Sigmoid colon (tissue), 7 donors: ENCODE results near the gene EPHA4. TPM values are rescaled to one million over a fixed set of nuclear protein-coding genes. Genes with fewer than 3 reads are reported as not detected.

Experiments
- DNase-seq: peaks from one replicate; pipeline ENCODE4 v3.0.0-alpha.2; 2019
- H3K27ac ChIP-seq, 4 donors: fragments of 200-600 bp; sonication (generic); one replicate each; pipeline ENCODE4 v1.5.1; 2016 to 2019; ENCODE audit warnings: mild to moderate bottlenecking in 1 of 4
- H3K27me3 ChIP-seq, 3 donors: fragments of 200-600 bp; sonication (generic); one replicate each; pipeline ENCODE4 v1.5.1; 2019; ENCODE audit warnings: mild to moderate bottlenecking in 1 of 3
- H3K36me3 ChIP-seq, 4 donors: fragments of 200-600 bp; sonication (generic); one replicate each; pipeline ENCODE4 v1.5.1; 2016 to 2019
- H3K4me1 ChIP-seq, 4 donors: fragments of 200-600 bp; sonication (generic); one replicate each; pipeline ENCODE4 v1.5.1; 2017 to 2019
- H3K4me3 ChIP-seq, 4 donors: fragments of 200-600 bp; sonication (generic); one replicate each; pipeline ENCODE4 v1.5.1; 2017 to 2019; ENCODE audit warnings: mild to moderate bottlenecking in 2 of 4, moderate library complexity in 1 of 4
- H3K9me3 ChIP-seq, 4 donors: fragments of 200-600 bp in 3 of 4; sonication (generic) in 3 of 4; one replicate each; pipeline versions ENCODE4 v1.5.1 to v1.6.1; 2013 to 2019
- EP300 ChIP-seq, 4 donors: sonication (generic); formaldehyde crosslinking; IDR thresholded peaks; one replicate each; pipeline ENCODE4 v1.6.1; 2017; ENCODE audit warnings: antibody characterized with exemption in 4 of 4
- POLR2A ChIP-seq, 2 donors: fragments of 450-650 bp; IDR thresholded peaks; one replicate each; pipeline ENCODE4 v1.6.1; 2016; ENCODE audit warnings: antibody characterized with exemption in 2 of 2, mild to moderate bottlenecking in 2 of 2, moderate library complexity in 2 of 2
- POLR2AphosphoS5 ChIP-seq, 4 donors: sonication (generic); formaldehyde crosslinking; IDR thresholded peaks; one replicate each; pipeline ENCODE4 v1.6.1; 2017; ENCODE audit warnings: antibody characterized with exemption in 4 of 4
- WGBS, 2 donors: extraction: QIAGEN DNeasy Blood & Tissue Kit; methylation state at CpG; one replicate each; pipeline ENCODE4 v1.1.7; 2013; 5-methylcytosine and 5-hydroxymethylcytosine counted together
- intact Hi-C: fragments of 100-400 bp; cut with DNase I; formaldehyde crosslinking; loops from one replicate; pipeline ENCODE4 v1.15.1; 2023
- polyA plus RNA-seq, 3 donors: library from polyadenylated mRNA; stranded (reverse); fragments of 200-250 nt; gene quantifications; one replicate each; pipeline ENCODE4 v1.2.3, GENCODE V29; 2013
- total RNA-seq, 4 donors: library from RNA; depleted of rRNA; stranded (reverse); fragments of >200 nt; gene quantifications; one replicate each; pipeline ENCODE4 v1.1.0, GENCODE V29; 2016
- TF ChIP-seq, protein P1 (sequence below), 4 experiments: fragments of 450-650 bp in 3 of 4; fragments of 200-600 bp in 1 of 4; IDR thresholded peaks; one replicate each; pipeline ENCODE4 v1.5.1; 2016 to 2019; ENCODE audit warnings: antibody characterized with exemption in 4 of 4, mild to moderate bottlenecking in 3 of 4, moderate library complexity in 2 of 4
- donor health status: healthy with polysubstance abuse.
- donor health status: Bipolar disorder and iron deficiency.
- donor health status: healthy.

The EPHA4 gene
- total and polyA plus RNA-seq, 7 donors: 1.2 to 50.7 (median 26.9) TPM

DNA sequence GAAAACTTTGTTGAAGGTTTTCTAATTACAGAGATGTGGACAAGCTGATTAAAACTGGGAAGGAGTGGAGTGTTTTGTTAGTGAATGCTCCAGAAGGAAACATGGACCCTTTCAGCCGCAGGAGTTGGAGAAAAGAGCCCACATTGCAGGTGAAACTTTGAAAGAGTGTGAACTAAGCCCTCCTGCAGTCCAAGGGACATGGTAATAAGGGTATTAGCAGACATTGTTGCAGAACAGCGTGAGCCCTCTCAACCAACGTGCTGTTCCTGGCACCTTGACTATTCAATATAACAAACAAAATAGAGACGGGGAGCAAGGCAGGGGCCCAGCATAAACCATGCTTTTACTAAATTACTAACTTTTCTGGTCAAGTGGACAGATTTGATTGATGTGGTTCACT, 122.7 kb downstream of the EPHA4 start:
- peaks cover 0 to 9% (median 7%) of the 10 kb centered on the region in 4 donors for H3K4me1 ChIP-seq
- no peaks in the 10 kb centered on the region for H3K9me3 ChIP-seq
- no peak overlapping the region for H3K27ac ChIP-seq
- 95 to 97% methylated on average over 4 of the region's 4 CpGs for WGBS, 2 donors
- peaks cover 0 to 11% (median 4%) of the 10 kb centered on the region in 4 donors for H3K36me3 ChIP-seq
- H3K4me3 ChIP-seq: no peak overlapping the region
- no peak for TF ChIP-seq POLR2A (IDR thresholded peaks at IDR 0.05)
- no peak for TF ChIP-seq POLR2AphosphoS5 (IDR thresholded peaks at IDR 0.05)
- TF ChIP-seq, protein P1, sequence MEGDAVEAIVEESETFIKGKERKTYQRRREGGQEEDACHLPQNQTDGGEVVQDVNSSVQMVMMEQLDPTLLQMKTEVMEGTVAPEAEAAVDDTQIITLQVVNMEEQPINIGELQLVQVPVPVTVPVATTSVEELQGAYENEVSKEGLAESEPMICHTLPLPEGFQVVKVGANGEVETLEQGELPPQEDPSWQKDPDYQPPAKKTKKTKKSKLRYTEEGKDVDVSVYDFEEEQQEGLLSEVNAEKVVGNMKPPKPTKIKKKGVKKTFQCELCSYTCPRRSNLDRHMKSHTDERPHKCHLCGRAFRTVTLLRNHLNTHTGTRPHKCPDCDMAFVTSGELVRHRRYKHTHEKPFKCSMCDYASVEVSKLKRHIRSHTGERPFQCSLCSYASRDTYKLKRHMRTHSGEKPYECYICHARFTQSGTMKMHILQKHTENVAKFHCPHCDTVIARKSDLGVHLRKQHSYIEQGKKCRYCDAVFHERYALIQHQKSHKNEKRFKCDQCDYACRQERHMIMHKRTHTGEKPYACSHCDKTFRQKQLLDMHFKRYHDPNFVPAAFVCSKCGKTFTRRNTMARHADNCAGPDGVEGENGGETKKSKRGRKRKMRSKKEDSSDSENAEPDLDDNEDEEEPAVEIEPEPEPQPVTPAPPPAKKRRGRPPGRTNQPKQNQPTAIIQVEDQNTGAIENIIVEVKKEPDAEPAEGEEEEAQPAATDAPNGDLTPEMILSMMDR (IDR thresholded peaks at IDR 0.05): no peak
- TF ChIP-seq EP300 (IDR thresholded peaks at IDR 0.05): no peak
- no peak for DNase-seq
- intact Hi-C loops: no loop called here
- no peaks in the 10 kb centered on the region for H3K27me3 ChIP-seq

DNA sequence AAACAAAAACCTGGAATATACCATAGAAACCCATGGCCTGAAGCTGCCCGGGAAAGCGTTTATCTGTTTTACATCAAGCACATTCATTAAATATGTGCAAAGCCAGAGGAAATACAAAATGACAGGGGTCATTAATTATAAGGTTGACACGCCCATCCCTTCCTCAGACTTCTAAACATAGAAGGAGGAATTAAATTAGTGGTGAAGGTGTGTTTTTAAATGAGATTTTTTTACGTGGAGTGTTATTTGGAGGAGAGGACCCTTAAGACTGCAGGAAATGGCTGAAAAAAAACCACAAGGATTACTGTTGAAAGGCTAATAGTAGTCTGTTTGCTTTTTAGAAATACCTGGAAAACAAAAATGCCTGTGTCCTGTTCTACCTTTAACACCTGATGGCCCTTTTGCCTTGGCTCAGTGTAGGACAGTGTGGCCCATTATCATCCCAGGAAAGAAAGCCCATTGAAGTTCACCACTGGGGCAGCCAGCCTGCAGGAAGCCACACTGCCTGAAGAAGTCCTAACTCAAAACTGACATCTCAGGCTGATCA, 123.2 kb downstream of the EPHA4 start:
- TF ChIP-seq POLR2A (IDR thresholded peaks at IDR 0.05): no peak
- TF ChIP-seq, protein P1 (IDR thresholded peaks at IDR 0.05): no peak
- no peak for TF ChIP-seq EP300 (IDR thresholded peaks at IDR 0.05)
- no peak for TF ChIP-seq POLR2AphosphoS5 (IDR thresholded peaks at IDR 0.05)
- Histone ChIP-seq H3K27me3 (no peaks in the 10 kb centered on the region), H3K36me3 (peaks cover 0 to 7% (median 3%) of the 10 kb centered on the region in 4 donors), H3K4me3 (no peak overlapping the region), H3K4me1 (peaks cover 0 to 14% (median 9%) of the 10 kb centered on the region in 4 donors), H3K9me3 (no peaks in the 10 kb centered on the region), H3K27ac (no peak overlapping the region)
- DNase-seq: no peak
- 59 to 88% methylated on average over 4 of the region's 4 CpGs for WGBS, 2 donors
- intact Hi-C loops: no loop called here

DNA sequence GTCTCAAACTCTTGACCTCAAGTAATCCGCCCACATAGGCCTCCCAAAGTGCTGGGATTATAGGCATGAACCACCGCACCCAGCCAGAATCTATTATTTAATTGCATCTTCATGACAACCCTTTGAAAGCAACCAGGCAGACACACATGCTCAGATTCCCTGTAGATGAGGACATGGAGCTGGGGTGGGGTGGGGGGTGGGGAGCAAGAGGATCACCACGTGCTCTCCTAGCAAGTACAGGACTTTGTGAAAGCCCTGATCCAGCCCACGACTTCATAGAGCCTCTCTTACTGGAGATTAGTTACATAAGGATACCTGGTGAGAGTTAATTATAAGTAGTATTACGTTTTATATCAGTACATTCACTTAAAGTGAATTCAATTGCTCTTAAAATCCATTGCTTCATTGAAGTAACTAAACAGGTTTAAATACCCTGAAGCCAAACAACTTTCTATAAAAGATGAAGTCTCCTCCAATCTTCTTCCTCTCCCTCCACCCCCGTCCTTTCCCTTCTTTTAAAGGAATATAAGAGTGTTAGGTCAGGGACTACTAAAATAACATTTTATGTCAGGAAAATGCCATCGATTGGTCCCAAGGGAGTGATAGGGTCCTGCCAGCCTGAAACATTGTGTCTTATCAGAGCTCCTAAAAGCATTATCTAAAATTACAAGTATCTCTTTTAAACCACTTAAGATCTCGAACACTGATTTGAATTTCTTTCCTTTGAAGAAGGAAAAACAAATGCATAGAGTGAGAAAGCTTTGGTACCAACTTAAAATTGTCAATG, 123.9 kb downstream of the EPHA4 start:
- no peak for DNase-seq
- H3K27ac ChIP-seq: no peak overlapping the region
- H3K27me3 ChIP-seq: no peaks in the 10 kb centered on the region
- peaks cover 0 to 1% (median under 1%) of the 10 kb centered on the region in 4 donors for H3K36me3 ChIP-seq
- intact Hi-C loops: no loop called here
- WGBS, 2 donors: 76 to 89% methylated on average over 8 of the region's 8 CpGs
- TF ChIP-seq EP300 (IDR thresholded peaks at IDR 0.05) (no peak), POLR2A (IDR thresholded peaks at IDR 0.05) (no peak), POLR2AphosphoS5 (IDR thresholded peaks at IDR 0.05) (no peak)
- TF ChIP-seq, protein P1 (IDR thresholded peaks at IDR 0.05): no peak
- peaks cover 0 to 15% (median 10%) of the 10 kb centered on the region in 4 donors for H3K4me1 ChIP-seq
- H3K9me3 ChIP-seq: no peaks in the 10 kb centered on the region
- no peak overlapping the region for H3K4me3 ChIP-seq

DNA sequence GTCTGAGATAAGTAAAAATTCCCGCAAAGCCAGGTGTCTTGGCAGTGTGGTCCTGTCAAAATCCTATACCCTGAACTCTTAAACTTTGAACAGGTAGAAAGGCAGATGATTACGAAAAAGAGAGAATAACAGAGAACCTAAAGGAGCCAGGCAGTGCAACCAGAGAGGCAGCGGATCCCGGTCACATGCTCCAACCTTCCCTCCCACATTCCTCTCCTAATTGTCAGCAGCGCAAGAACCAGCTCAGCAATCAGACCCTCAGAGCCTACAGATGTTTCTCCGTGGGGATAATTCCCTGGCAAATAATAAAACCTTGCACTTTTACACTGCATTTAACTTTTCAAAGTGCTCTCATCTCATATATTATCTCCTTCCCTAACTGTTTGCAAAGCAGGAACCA, 124.8 kb downstream of the EPHA4 start:
- H3K4me1 ChIP-seq: peaks cover 0 to 15% (median 10%) of the 10 kb centered on the region in 4 donors
- 94% methylated on average over 6 of the region's 6 CpGs for WGBS, 2 donors

More for the DNA sequence above, 124.8 kb downstream of the EPHA4 start:
- Histone ChIP-seq H3K4me3 (no peak overlapping the region), H3K36me3 (peaks cover 0 to 10% (median 4%) of the 10 kb centered on the region in 4 donors), H3K27ac (no peak overlapping the region), H3K9me3 (no peaks in the 10 kb centered on the region), H3K27me3 (no peaks in the 10 kb centered on the region)
- DNase-seq: no peak
- TF ChIP-seq EP300 (IDR thresholded peaks at IDR 0.05) (no peak), POLR2A (IDR thresholded peaks at IDR 0.05) (no peak), POLR2AphosphoS5 (IDR thresholded peaks at IDR 0.05) (no peak)
- TF ChIP-seq, protein P1 (IDR thresholded peaks at IDR 0.05): no peak
- intact Hi-C loops: no loop called here
